ENCODE measurements around the gene AOPEP. TPM values are rescaled to one million over a fixed set of nuclear protein-coding genes. Genes with fewer than 3 reads are reported as not detected.

Gene AOPEP
- total RNA-seq, 1 experiment from 2014 or later, result 15.0 TPM

GRCh38 chr9:95098391-95098921 is 372.0 kb downstream of the AOPEP start:
- Histone ChIP-seq H3K79me2 (ENCODE audit: insufficient read depth, low read length) (no peaks in the 10 kb centered on the region), H2BK5ac (ENCODE audit: insufficient read length, low read length) (no peak overlapping the region), H3K4me2 (ENCODE audit: insufficient read depth, insufficient read length, low read length) (no peak overlapping the region), H3K14ac (ENCODE audit: insufficient read depth, low read length) (no peak overlapping the region), H3K23ac (ENCODE audit: insufficient read length, low read depth, low read length) (no peak overlapping the region), H3K4ac (ENCODE audit: low read depth, low read length) (no peak overlapping the region), H3K9me3 (ENCODE audit: control insufficient read depth, low read depth, low read length) (no peaks in the 10 kb centered on the region), H3K18ac (ENCODE audit: insufficient read length, low read depth, low read length) (no peak overlapping the region), H2BK20ac (ENCODE audit: low read depth, low read length, poor library complexity, severe bottlenecking) (no peak overlapping the region), H3K56ac (ENCODE audit: insufficient read length, low read depth, low read length) (no peak overlapping the region), H3K4me1 (ENCODE audit: insufficient read depth, low read length) (no peaks in the 10 kb centered on the region), H2AK5ac (ENCODE audit: insufficient read length, low read length) (no peak overlapping the region), H4K8ac (replicated peaks; ENCODE audit: insufficient read length, low read depth, low read length) (no peak overlapping the region), H2BK12ac (ENCODE audit: insufficient read length, low read depth, low read length) (no peak overlapping the region), H3K23me2 (ENCODE audit: insufficient read length, low read depth, low read length, poor library complexity, severe bottlenecking) (no peaks in the 10 kb centered on the region), H3T11ph (ENCODE audit: low read length) (no peak overlapping the region), H2BK15ac (ENCODE audit: low read depth, low read length) (no peak overlapping the region), H4K91ac (ENCODE audit: insufficient read length, low read depth, low read length) (no peak overlapping the region), H4K5ac (ENCODE audit: insufficient read length, low read depth, low read length) (no peak overlapping the region), H2AFZ (ENCODE audit: low read length) (no peak overlapping the region), H4K20me1 (ENCODE audit: control insufficient read depth, insufficient read depth, insufficient read length) (no peaks in the 10 kb centered on the region), H3K27me3 (ENCODE audit: insufficient read depth, low read length) (no peaks in the 10 kb centered on the region), H3K9ac (ENCODE audit: extremely low read depth, insufficient read length, low read length) (no peak overlapping the region), H3K27ac (ENCODE audit: insufficient read length, low read depth, low read length) (no peak overlapping the region), H2BK120ac (ENCODE audit: low read depth, low read length, poor library complexity, severe bottlenecking) (no peak overlapping the region), H3K79me1 (ENCODE audit: insufficient read depth, low read depth, low read length, poor library complexity, severe bottlenecking) (no peaks in the 10 kb centered on the region)
- TF ChIP-seq CTCF (conservative IDR thresholded peaks at IDR 0.05), result no peak
- Mint-ChIP-seq H3K4me3 (no peak overlapping the region), H3K9me3 (no peaks in the 10 kb centered on the region), H3K4me1 (peaks cover 16 to 23% of the 10 kb centered on the region in 2 experiments), H3K36me3 (ENCODE audit: insufficient read depth in 1 of 3, low read depth in 3 of 3) (peaks cover 0 to 3% (median 2%) of the 10 kb centered on the region in 3 experiments; a peak in 3 of 7 replicates), H3K27ac (peak overlapping the region; percentile 73 to 92 (median 77); a peak in 4 of 7 replicates), H3K27me3 (ENCODE audit: low read depth) (no peaks in the 10 kb centered on the region)
- WGBS (ENCODE audit: extremely low coverage, insufficient read length, low lambda C conversion rate), result no CpG with 5 or more reads among the region's 12 CpGs
- DNase-seq, result no peak
